Heart left ventricle (tissue), 16 donors: ENCODE results near the gene BTN3A1. TPM values are rescaled to one million over a fixed set of nuclear protein-coding genes. Genes with fewer than 3 reads are reported as not detected.
"Not testable (repeated sequence)": the region's sequence is repeated elsewhere in the genome, so short reads cannot be mapped to it uniquely, and the experiment has no call there.

Experiments used
- ATAC-seq, 4 donors: fragments of 200-7000 bp; cut with Tn5 transposase; one replicate each; pipeline ENCODE4 v1.9.1; 2020 to 2022; ENCODE audit warnings: moderate library complexity in 4 of 4, mild to moderate bottlenecking in 3 of 4, moderate number of reproducible peaks in 1 of 4
- DNase-seq, 5 donors: peaks; one replicate each; pipeline ENCODE4 v3.0.0-alpha.2; 2020
- H3K27ac ChIP-seq, 12 donors: fragments of 200-600 bp; sonication (generic) in 4 of 12; one replicate each; pipeline versions ENCODE4 v1.5.0 to v1.8.0; 2016 to 2022; ENCODE audit warnings: mild to moderate bottlenecking in 2 of 12
- H3K27me3 ChIP-seq, 9 donors: fragments of 200-600 bp; sonication (generic) in 2 of 9; one replicate each; pipeline versions ENCODE4 v1.5.1 to v1.8.0; 2016 to 2022; ENCODE audit warnings: mild to moderate bottlenecking in 3 of 9
- H3K36me3 ChIP-seq, 9 donors: fragments of 200-600 bp; sonication (generic) in 2 of 9; one replicate each; pipeline versions ENCODE4 v1.5.0 to v1.8.0; 2018 to 2022; ENCODE audit warnings: mild to moderate bottlenecking in 2 of 9
- H3K4me1 ChIP-seq, 12 donors: fragments of 200-600 bp; sonication (generic) in 4 of 12; one replicate each; pipeline versions ENCODE4 v1.5.0 to v1.8.0; 2016 to 2022; ENCODE audit warnings: mild to moderate bottlenecking in 3 of 12
- H3K4me3 ChIP-seq, 12 donors: fragments of 200-600 bp; sonication (generic) in 4 of 12; one replicate each; pipeline versions ENCODE4 v1.5.0 to v1.8.0; 2017 to 2022; ENCODE audit warnings: mild to moderate bottlenecking in 9 of 12, moderate library complexity in 4 of 12
- H3K9me3 ChIP-seq, 12 donors: fragments of 200-600 bp; sonication (generic) in 4 of 12; one replicate each; pipeline versions ENCODE4 v1.5.0 to v1.8.0; 2016 to 2022; ENCODE audit warnings: mild to moderate bottlenecking in 1 of 12
- CTCF ChIP-seq, 12 donors: fragments of 200-600 bp; sonication (generic) in 4 of 12; IDR thresholded peaks; one replicate each; pipeline versions ENCODE4 v1.5.0 to v1.8.0; 2018 to 2022; ENCODE audit warnings: antibody characterized with exemption in 12 of 12, mild to moderate bottlenecking in 5 of 12
- POLR2A ChIP-seq, 2 donors: fragments of 450-650 bp; IDR thresholded peaks; one replicate each; pipeline ENCODE4 v1.6.1; 2017; ENCODE audit warnings: antibody characterized with exemption in 2 of 2, mild to moderate bottlenecking in 2 of 2, moderate library complexity in 2 of 2
- WGBS, 4 donors: extraction: QIAGEN DNeasy Blood & Tissue Kit in 2 of 4; methylation state at CpG; one replicate each; pipeline versions ENCODE4 v1.1.5 to v1.1.7; 2013 to 2018; 5-methylcytosine and 5-hydroxymethylcytosine counted together
- intact Hi-C, 10 donors: fragments of 100-400 bp; cut with DNase I; formaldehyde crosslinking; loops; one replicate each; pipeline versions ENCODE4 v1.11.1 to v1.14.2; 2022
- polyA plus RNA-seq, 2 donors: library from polyadenylated mRNA; stranded (reverse); fragments of 200-250 nt; gene quantifications; one replicate each; pipeline ENCODE4 v1.2.3, GENCODE V29; 2013
- total RNA-seq, 9 donors: library from RNA; depleted of rRNA in 2 of 9; stranded (reverse); fragments of >200 nt in 2 of 9; fragmentation: NEBNext Ultra II Directional in 3 of 9; extraction: Animal tissue kit (Norgen Biotek cat#: 25700) in 3 of 9; gene quantifications; one replicate each; pipeline versions ENCODE4 v1.1.0 to v1.2.4, GENCODE V29; 2016 to 2023
- donor health status: ischemic (EF 13 %, LVEDD 7.1; RV severe dilation, severe dysfunction).
- donor health status: healthy with polysubstance abuse.
- donor health status: DM: no; HTN: yes; CAD: no.
- donor health status: DM: no; HTN: no; CAD: no.
- donor health status: ischemic (EF 25% LVEDD 6.9; RV normal size, moderate dysfunction).
- donor health status: ischemic (EF 25% LVEDD 5.7; RV mildly dilated, moderate dysfunction).
- donor health status: healthy.
- donor health status: DM: yes; HTN: yes; CAD: no.
- donor health status: ischemic (EF 35%, LVEDD 5.7; RV mildly dilated, moderate dysfunction).
- donor health status: nonischemic (EF 11% LVEDD 7.7; RV severe dilation, severe dysfunction).
- donor health status: DM: yes; HTN: yes; CAD: no.
- donor health status: PGD.
- donor health status: ischemic (EF 29% LVEDD 5.4; RV normal size, mild dysfunction).
- donor health status: nonischemic (EF 23%, LVEDD 6.1; RV moderate dilation, normal function).

Gene BTN3A1
- total and polyA plus RNA-seq, 11 donors, result 3.1 to 47.6 (median 5.8) TPM

DNA sequence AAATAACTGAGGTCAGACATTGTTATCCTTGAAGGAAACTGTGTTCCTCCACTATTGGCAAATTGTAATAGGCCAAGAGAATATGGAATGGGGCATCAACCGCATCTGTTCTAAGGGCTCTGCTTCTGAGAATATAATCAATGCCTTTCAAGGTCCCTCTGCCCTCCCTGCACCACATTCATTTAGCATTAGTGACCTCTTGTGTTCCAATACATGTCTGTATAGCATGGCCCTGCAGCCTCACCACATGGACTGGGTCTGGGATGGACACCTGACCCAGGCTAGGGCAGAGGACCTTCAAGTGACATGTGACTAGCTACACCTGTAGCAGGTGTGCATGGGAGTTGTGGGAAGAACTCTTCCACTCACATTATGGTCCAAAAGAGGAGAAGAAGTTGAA is 14.2 kb downstream of the BTN3A1 start:
- TF ChIP-seq POLR2A (IDR thresholded peaks at IDR 0.05), result no peak
- no peak for TF ChIP-seq CTCF (IDR thresholded peaks at IDR 0.05)
- H3K27ac ChIP-seq, result no peak overlapping the region
- peaks cover 0 to 28% (median 5%) of the 10 kb centered on the region in 9 donors for H3K36me3 ChIP-seq
- WGBS, 4 donors, result 92 to 100% (median 95%) methylated on average over 1 of the region's 1 CpG
- intact Hi-C loops, result no loop called here
- peaks cover 0 to 8% (median 0%) of the 10 kb centered on the region in 12 donors for H3K9me3 ChIP-seq
- DNase-seq (no peak), ATAC-seq (no peak)
- H3K27me3 ChIP-seq, result no peaks in the 10 kb centered on the region
- H3K4me3 ChIP-seq, result no peak overlapping the region
- peaks cover 0 to 10% (median 8%) of the 10 kb centered on the region in 12 donors for H3K4me1 ChIP-seq

- H3K36me3 ChIP-seq, result peaks cover 0 to 10% (median 0%) of the 10 kb centered on the region in 9 donors
- WGBS, 4 donors, result 93 to 96% (median 93%) methylated on average over 2 of the region's 2 CpGs
- intact Hi-C loops, H3K27me3 ChIP-seq, H3K27ac ChIP-seq, H3K4me3 ChIP-seq, ATAC-seq, H3K9me3 ChIP-seq, DNase-seq: not testable (repeated sequence)
- peaks cover 0 to 20% (median 11%) of the 10 kb centered on the region in 12 donors for H3K4me1 ChIP-seq
These were observed 16.0 kb downstream of the BTN3A1 start for GRCh38 chr6:26418077-26418476.

DNA sequence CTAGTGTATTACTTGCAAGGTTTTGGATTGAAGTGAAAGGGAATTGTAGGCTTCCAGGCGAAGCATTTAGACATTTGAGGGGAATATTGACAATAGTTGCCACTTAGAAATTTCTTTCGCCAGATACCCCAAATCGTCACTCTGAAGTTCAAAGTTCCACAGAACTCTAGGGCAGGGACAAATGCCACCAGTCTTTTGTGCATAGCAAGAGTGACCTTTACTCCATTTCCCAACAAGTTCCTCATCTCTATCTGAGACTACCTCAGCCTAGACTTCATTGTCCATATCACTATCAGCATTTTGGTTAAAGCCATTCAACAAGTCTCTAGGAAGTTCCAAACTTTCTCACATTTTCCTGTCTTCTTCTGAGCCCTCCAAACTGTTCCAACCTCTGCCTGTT is 16.7 kb downstream of the BTN3A1 start:
- H3K27ac ChIP-seq, ATAC-seq, H3K9me3 ChIP-seq, H3K27me3 ChIP-seq, H3K36me3 ChIP-seq, DNase-seq, H3K4me3 ChIP-seq, intact Hi-C loops: not testable (repeated sequence)
- H3K4me1 ChIP-seq, result peaks cover 0 to 23% (median 11%) of the 10 kb centered on the region in 12 donors
- 94 to 97% (median 97%) methylated on average over 3 of the region's 3 CpGs for WGBS, 4 donors

GRCh38 chr6:26420688-26421171 is 18.7 kb downstream of the BTN3A1 start:
- peak overlapping the region; percentile 55 to 99 (median 78) for H3K4me3 ChIP-seq
- DNase-seq, result peak in 1 of 5 donors; percentile 18
- H3K4me1 ChIP-seq, result peaks cover 0 to 35% (median 14%) of the 10 kb centered on the region in 12 donors
- WGBS, 4 donors, result 31 to 46% (median 34%) methylated on average over 4 of the region's 4 CpGs
- H3K27ac ChIP-seq, result peak overlapping the region in 11 of 12 donors; percentile 76 to 93 (median 86)
- peaks cover 0 to 8% (median 0%) of the 10 kb centered on the region in 12 donors for H3K9me3 ChIP-seq
- intact Hi-C loops, result loop anchor here in 1 of 10 donors (5.0 kb wide), 1 partner anchor 37 kb away; the partner anchor contains the start of gene BTN2A1
- H3K27me3 ChIP-seq, result no peaks in the 10 kb centered on the region
- no peak for TF ChIP-seq POLR2A (IDR thresholded peaks at IDR 0.05)
- TF ChIP-seq CTCF (IDR thresholded peaks at IDR 0.05), result peak in 10 of 12 donors; percentile 11 to 50 (median 32)
- H3K36me3 ChIP-seq, result peaks cover 0 to 8% (median 0%) of the 10 kb centered on the region in 9 donors
- ATAC-seq, result peak in 3 of 4 donors; percentile 6 to 44 (median 37)

DNA sequence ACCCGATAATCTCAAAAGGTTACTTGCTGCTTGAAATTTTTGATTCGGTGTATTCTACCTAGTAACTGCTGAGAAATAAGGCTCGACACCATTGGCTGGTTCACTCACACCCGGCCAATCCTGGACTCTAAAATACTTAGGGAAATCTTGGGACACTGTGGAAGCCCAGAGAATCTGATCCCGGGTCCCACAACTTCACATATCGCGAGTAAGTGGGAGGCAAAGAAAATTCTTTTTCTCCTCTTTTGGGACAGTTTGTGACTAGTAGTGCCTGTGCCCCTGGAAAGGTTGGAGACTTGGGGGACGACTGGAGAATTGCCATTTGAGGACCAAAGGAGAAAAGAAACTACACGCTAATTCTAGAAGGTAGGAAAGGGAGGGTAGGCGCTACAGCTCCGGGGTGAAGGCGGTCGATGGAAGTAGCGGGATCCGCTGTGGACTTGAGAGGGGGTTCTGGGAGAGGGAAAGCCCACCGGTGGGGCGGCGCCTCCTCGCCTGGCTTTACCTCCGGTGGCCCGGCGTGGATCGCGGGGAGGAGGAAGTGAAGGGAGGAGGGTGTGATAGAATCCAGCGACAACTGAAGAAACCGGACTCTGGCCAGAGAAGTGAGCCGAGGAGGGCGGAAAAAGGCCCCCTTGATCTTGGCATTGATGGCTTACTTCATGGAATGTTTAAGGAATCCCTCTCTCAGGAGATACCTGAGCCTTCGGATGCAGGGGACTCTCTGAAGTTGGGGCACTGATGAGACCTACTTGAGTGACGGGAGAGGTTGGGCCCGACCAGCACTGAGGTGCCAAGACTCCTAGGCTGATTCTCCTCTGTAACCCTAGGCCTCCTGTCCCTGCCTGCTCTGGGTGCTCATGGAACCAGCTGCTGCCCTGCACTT is 19.4 kb downstream of the BTN3A1 start:
- ATAC-seq (peak; percentile 98 to 100 (median 98)), DNase-seq (peak; percentile 66 to 81 (median 71))
- peak overlapping the region; percentile 62 to 93 (median 87) for H3K27ac ChIP-seq
- peaks cover 0 to 8% (median 0%) of the 10 kb centered on the region in 12 donors for H3K9me3 ChIP-seq
- H3K4me3 ChIP-seq, result peak overlapping the region; percentile 55 to 99 (median 78)
- WGBS, 4 donors, result 0 to 2% (median 1%) methylated on average over 29 to 31 of the region's 31 CpGs
- intact Hi-C loops, result loop anchor here in 1 of 10 donors (5.0 kb wide), 1 partner anchor 36 kb away; the partner anchor contains the start of gene BTN2A1
- no peaks in the 10 kb centered on the region for H3K27me3 ChIP-seq
- peaks cover 0 to 12% (median 0%) of the 10 kb centered on the region in 9 donors for H3K36me3 ChIP-seq
- H3K4me1 ChIP-seq, result peaks cover 0 to 35% (median 14%) of the 10 kb centered on the region in 12 donors
- TF ChIP-seq CTCF (IDR thresholded peaks at IDR 0.05), result no peak
- TF ChIP-seq POLR2A (IDR thresholded peaks at IDR 0.05), result peak in 1 of 2 donors; percentile 50
